Measurements from ENCODE around the gene TENM3. TPM values are rescaled to one million over a fixed set of nuclear protein-coding genes. Genes with fewer than 3 reads are reported as not detected.
A peak's percentile ranks its signal among the peaks of the same experiment; 100 is the strongest.

Gene TENM3
- total and polyA plus RNA-seq, 10 of the 15 experiments (the other 5 are each of a cell fraction or from before 2014, with no cell fraction given) = 0.01 to 1.7 (median 0.08) TPM; not detected in 2

DNA sequence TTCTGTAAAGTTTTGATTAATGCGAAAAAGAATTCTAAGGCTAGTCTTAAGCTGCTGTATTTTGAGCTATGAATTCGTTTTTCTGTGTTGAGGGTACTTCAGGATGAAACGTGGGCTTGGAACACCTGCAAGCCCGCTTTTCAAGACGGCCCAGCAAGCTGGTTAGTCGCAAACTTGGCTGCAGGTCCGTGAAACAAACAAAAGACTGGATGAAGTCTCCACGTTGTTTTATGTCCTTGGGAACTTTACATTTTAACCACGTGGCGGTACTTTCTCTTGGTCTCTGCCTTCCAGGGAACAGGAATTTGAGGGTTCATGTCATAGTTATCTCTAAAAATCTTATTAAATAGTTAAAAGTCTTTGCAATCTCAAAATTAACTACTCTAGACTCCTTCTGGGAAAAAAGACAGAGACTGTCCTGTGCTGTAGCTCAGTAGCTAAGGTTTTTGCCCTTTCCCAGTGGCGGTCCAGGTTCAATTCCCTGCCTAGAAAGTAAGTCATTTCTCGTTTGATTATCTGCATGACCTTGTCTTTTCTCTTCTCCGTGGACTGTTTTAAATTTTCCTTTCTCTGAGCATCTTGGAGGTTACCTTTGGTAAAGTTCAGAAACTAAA, 21.0 kb downstream of the TENM3 start:
- ChIA-PET POLR2A (no interaction called here), SMC1A (ENCODE audit: uncharacterized antibody, unreplicated experiment) (interaction anchor here (0.6 kb wide), 3 partner anchors 10 to 934 kb away, joined by 3 to 4 read pairs (median 3); no protein-coding TSS in a partner anchor), RAD21 (ENCODE audit: unreplicated experiment) (no interaction called here), CTCF (no interaction called here)
- H3K4me1 ChIP-seq (ENCODE audit: control insufficient read depth, insufficient read depth, low read length) = no peaks in the 10 kb centered on the region
- no peak overlapping the region for H3K27ac ChIP-seq (ENCODE audit: control insufficient read depth, insufficient read depth)
- H3K4me2 ChIP-seq (ENCODE audit: control insufficient read depth, insufficient read depth) = no peak overlapping the region
- FAIRE-seq = no peak
- no peak overlapping the region for H3K4me3 ChIP-seq
- H3K27me3 ChIP-seq (replicated peaks in 1 of 2; ENCODE audit: control insufficient read depth in 2 of 2, insufficient read depth in 2 of 2, low read length in 1 of 2) = no peaks in the 10 kb centered on the region
- no peaks in the 10 kb centered on the region for H4K20me1 ChIP-seq (ENCODE audit: control insufficient read depth, insufficient read depth)
- H3K36me3 ChIP-seq (ENCODE audit: control insufficient read depth in 2 of 2, insufficient read depth in 2 of 2, low read length in 1 of 2) = no peaks in the 10 kb centered on the region
- H3K79me2 ChIP-seq (ENCODE audit: control insufficient read depth, insufficient read depth, low read length) = no peaks in the 10 kb centered on the region
- TF ChIP-seq CBFB (IDR thresholded peaks at IDR 0.05; ENCODE audit: low read depth) (no peak), TCF3 (IDR thresholded peaks at IDR 0.05; ENCODE audit: borderline replicate concordance, insufficient read depth, low read depth, low read length) (no peak), ZBTB11 (CRISPR knock-in tag; IDR thresholded peaks at IDR 0.05) (no peak)
- H3K9me3 ChIP-seq (replicated peaks; ENCODE audit: control insufficient read depth, insufficient read depth, low read length) = no peaks in the 10 kb centered on the region
- intact Hi-C loops (cut with micrococcal nuclease; ENCODE audit: unreplicated experiment) = no loop called here
- no peak overlapping the region for H2AFZ ChIP-seq (ENCODE audit: control insufficient read depth, low read depth, low read length)
- DNase-seq (ENCODE audit: low read depth, low spot score) = no peak
- H3K9ac ChIP-seq (ENCODE audit: control insufficient read depth, insufficient read depth, low read length) = no peak overlapping the region
- in situ Hi-C loops (cut with MboI) = no loop called here
- 24% methylated on average over 13 of the region's 13 CpGs for WGBS (ENCODE audit: insufficient coverage, insufficient replicate concordance, low lambda C conversion rate, missing lambda C conversion rate)
- no peak for ATAC-seq
- no TSS peak for BruUV-seq (replicated peaks)

- no peak for FAIRE-seq
- Histone ChIP-seq H3K27ac (ENCODE audit: control insufficient read depth, insufficient read depth) (no peak overlapping the region), H3K9ac (ENCODE audit: control insufficient read depth, insufficient read depth, low read length) (no peak overlapping the region), H3K36me3 (ENCODE audit: control insufficient read depth in 2 of 2, insufficient read depth in 2 of 2, low read length in 1 of 2) (no peaks in the 10 kb centered on the region), H3K79me2 (ENCODE audit: control insufficient read depth, insufficient read depth, low read length) (no peaks in the 10 kb centered on the region), H3K9me3 (replicated peaks; ENCODE audit: control insufficient read depth, insufficient read depth, low read length) (no peaks in the 10 kb centered on the region), H3K4me2 (ENCODE audit: control insufficient read depth, insufficient read depth) (no peak overlapping the region), H2AFZ (ENCODE audit: control insufficient read depth, low read depth, low read length) (no peak overlapping the region), H3K4me1 (ENCODE audit: control insufficient read depth, insufficient read depth, low read length) (no peaks in the 10 kb centered on the region), H3K27me3 (replicated peaks in 1 of 2; ENCODE audit: control insufficient read depth in 2 of 2, insufficient read depth in 2 of 2, low read length in 1 of 2) (no peaks in the 10 kb centered on the region), H4K20me1 (ENCODE audit: control insufficient read depth, insufficient read depth) (no peaks in the 10 kb centered on the region), H3K4me3 (no peak overlapping the region)
- RAD21 ChIA-PET (ENCODE audit: unreplicated experiment) = no interaction called here
- DNase-seq (ENCODE audit: low read depth, low spot score) = no peak
- 35% methylated on average over 3 of the region's 3 CpGs for WGBS (ENCODE audit: insufficient coverage, insufficient replicate concordance, low lambda C conversion rate, missing lambda C conversion rate)
- SMC1A ChIA-PET (ENCODE audit: uncharacterized antibody, unreplicated experiment) = no interaction called here
- no TSS peak for BruUV-seq (replicated peaks)
- POLR2A ChIA-PET = no interaction called here
- in situ Hi-C loops (cut with MboI) (no loop called here), intact Hi-C loops (cut with micrococcal nuclease; ENCODE audit: unreplicated experiment) (no loop called here)
- CTCF ChIA-PET = interaction anchor here (1.0 to 1.1 kb wide), 2 partner anchors 12 to 737 kb away, joined by 3 read pairs; no protein-coding TSS in a partner anchor
- no peak for ATAC-seq
- TF ChIP-seq CTCF (IDR thresholded peaks at IDR 0.05 in 2 of 3, conservative IDR thresholded peaks at IDR 0.05 in 1 of 3; ENCODE audit: control insufficient read depth in 2 of 3, extremely low read depth in 1 of 3, insufficient read depth in 1 of 3, low read depth in 3 of 3, low read length in 3 of 3) (peak in 2 of 3 experiments; percentile 9 to 11; a peak in 2 of 6 replicates), BCL3 (IDR thresholded peaks at IDR 0.05; ENCODE audit: borderline replicate concordance, insufficient read depth, low read depth, low read length, poor library complexity, severe bottlenecking) (no peak), SUPT20H (IDR thresholded peaks at IDR 0.05; ENCODE audit: borderline replicate concordance, control insufficient read depth, low read depth, low read length) (no peak), TARDBP (IDR thresholded peaks at IDR 0.05; ENCODE audit: borderline replicate concordance) (no peak)
Measured at GRCh38 chr4:182265881-182266280, 22.7 kb downstream of the TENM3 start.

Measured in GM12878 (cell line).